HCT116 (cell line): Measurements from ENCODE around the gene PIEZO2. TPM values are rescaled to one million over a fixed set of nuclear protein-coding genes. Genes with fewer than 3 reads are reported as not detected.

Source experiments
- ATAC-seq: fragments of 200-7000 bp; cut with Tn5 transposase; 2 replicates; pipeline ENCODE4 v1.9.1; 2020; ENCODE audit warnings: mild to moderate bottlenecking, moderate library complexity
- BruUV-seq: library from RNA; stranded (reverse); fragments of 400-500 nt; replicated peaks from 2 replicates; lab custom pipeline; 2021; lab: Mats Ljungman, UMichigan
- CTCF ChIA-PET: fragments of 300-600 bp; sonication (Branson Sonifier 250); formaldehyde crosslinking; loops from one replicate; lab custom pipeline; 2021; ENCODE audit warnings: antibody characterized with exemption; lab: Charles Lee
- POLR2A ChIA-PET: fragments of 300-600, 350-600 bp; sonication (Branson Sonifier 250); formaldehyde crosslinking; loops from one replicate; lab custom pipeline; 2021; ENCODE audit warnings: antibody characterized with exemption; lab: Charles Lee
- RAD21 ChIA-PET, 2 experiments: fragments of 300-600 bp; sonication (Branson Sonifier 250); formaldehyde crosslinking; loops; one replicate each; lab custom pipeline; 2023; ENCODE audit warnings: low total read pairs in 2 of 2; ENCODE audit not compliant: uncharacterized antibody in 2 of 2, unreplicated experiment in 2 of 2, low non-redundant PET in 1 of 2; lab: Charles Lee
- DNase-seq: peaks from one replicate; pipeline ENCODE4 v3.0.0-alpha.2; 2010; ENCODE audit warnings: low read depth, low spot score
- H2AFZ ChIP-seq: fragments of 200-600 bp; shearing (Covaris generic), sonication (generic); 2 replicates; pipeline ENCODE4 v1.6.1; 2017; ENCODE audit warnings: low read depth, mixed run types, mixed read lengths, antibody characterized with exemption, low read length; ENCODE audit not compliant: poor library complexity, severe bottlenecking
- H3K27ac ChIP-seq: 2 replicates; pipeline ENCODE4 v1.5.1; 2012; ENCODE audit warnings: low read depth, low read length
- H3K27me3 ChIP-seq: fragments of 200-600 bp; sonication (generic); 2 replicates; pipeline ENCODE4 v1.6.1; 2016; ENCODE audit warnings: mixed run types, low read length, mixed read lengths; ENCODE audit not compliant: insufficient read depth
- H3K36me3 ChIP-seq, 2 experiments: fragments of 200-500 bp in 1 of 2; fragments of 200-600 bp in 1 of 2; sonication (Bioruptor generic) in 1 of 2; sonication (generic) in 1 of 2; 2 replicates each; pipeline versions ENCODE4 v1.5.1 to v1.6.1; 2014 to 2016; ENCODE audit warnings: low read length in 2 of 2, inconsistent platforms in 1 of 2, mixed read lengths in 1 of 2, mixed run types in 1 of 2; ENCODE audit not compliant: insufficient read depth in 2 of 2, control insufficient read depth in 1 of 2
- H3K4me1 ChIP-seq, 2 experiments: fragments of 200-600 bp in 1 of 2; sonication (generic) in 1 of 2; 2 replicates each; pipeline versions ENCODE4 v1.5.1 to v1.6.1; 2012 to 2017; ENCODE audit warnings: low read length in 2 of 2, inconsistent platforms in 1 of 2, mild to moderate bottlenecking in 1 of 2, mixed read lengths in 1 of 2, mixed run types in 1 of 2, moderate library complexity in 1 of 2; ENCODE audit not compliant: insufficient read depth in 2 of 2, control insufficient read depth in 1 of 2
- H3K4me2 ChIP-seq: fragments of 200-600 bp; sonication (generic); 2 replicates; pipeline ENCODE4 v1.6.1; 2017; ENCODE audit warnings: mixed run types, low read length, mixed read lengths
- H3K4me3 ChIP-seq, 2 experiments: fragments of 200-600 bp in 1 of 2; sonication (generic) in 1 of 2; replicated peaks in 1 of 2; 2 replicates each; pipeline ENCODE4 v1.5.1; 2011 to 2016; ENCODE audit warnings: low read length in 2 of 2, control low read depth in 1 of 2, low read depth in 1 of 2, mild to moderate bottlenecking in 1 of 2, mixed read lengths in 1 of 2, mixed run types in 1 of 2
- H3K79me2 ChIP-seq: fragments of 200-600 bp; sonication (generic); 2 replicates; pipeline ENCODE4 v1.6.1; 2017; ENCODE audit warnings: mild to moderate bottlenecking, mixed run types, low read length, moderate library complexity, mixed read lengths; ENCODE audit not compliant: insufficient read depth
- H3K9ac ChIP-seq: fragments of 200-600 bp; sonication (generic); 2 replicates; pipeline ENCODE4 v1.6.1; 2016; ENCODE audit warnings: low read length, mixed read lengths
- H3K9me2 ChIP-seq: fragments of 200-600 bp; sonication (generic), shearing (Covaris generic); 2 replicates; pipeline ENCODE4 v1.6.1; 2017; ENCODE audit warnings: mixed run types, mild to moderate bottlenecking, moderate library complexity; ENCODE audit not compliant: insufficient read depth
- H3K9me3 ChIP-seq, 2 experiments: fragments of 200-500 bp in 1 of 2; fragments of 200-600 bp in 1 of 2; sonication (Bioruptor generic) in 1 of 2; sonication (generic) in 1 of 2; 2 replicates each; pipeline ENCODE4 v1.6.1; 2014 to 2017; ENCODE audit warnings: low read length in 2 of 2, mixed read lengths in 2 of 2, inconsistent platforms in 1 of 2, low read depth in 1 of 2, mild to moderate bottlenecking in 1 of 2, mixed run types in 1 of 2, moderate library complexity in 1 of 2; ENCODE audit not compliant: control insufficient read depth in 1 of 2, insufficient read depth in 1 of 2
- H4K20me1 ChIP-seq: fragments of 200-600 bp; sonication (generic), shearing (Covaris generic); 2 replicates; pipeline ENCODE4 v1.6.1; 2017; ENCODE audit warnings: mixed run types, mild to moderate bottlenecking, moderate library complexity; ENCODE audit not compliant: insufficient read depth
- CBX3 ChIP-seq: IDR thresholded peaks from 2 replicates; pipeline ENCODE4 v1.6.1; 2012; ENCODE audit warnings: low read depth
- CEBPB ChIP-seq: IDR thresholded peaks from 2 replicates; pipeline ENCODE4 v1.6.1; 2012; ENCODE audit warnings: low read depth
- ELF1 ChIP-seq: IDR thresholded peaks from 2 replicates; pipeline ENCODE4 v1.6.1; 2012; ENCODE audit warnings: low read depth, borderline replicate concordance
- EZH2phosphoT487 ChIP-seq: fragments of 200-600 bp; IDR thresholded peaks from 2 replicates; pipeline ENCODE4 v1.6.1; 2018; ENCODE audit warnings: antibody characterized with exemption, borderline replicate concordance
- FOSL1 ChIP-seq: IDR thresholded peaks from 2 replicates; pipeline ENCODE4 v1.6.1; 2012; ENCODE audit warnings: low read depth
- JUND ChIP-seq: IDR thresholded peaks from 2 replicates; pipeline ENCODE4 v1.6.1; 2012
- POLR2A ChIP-seq: IDR thresholded peaks from 2 replicates; pipeline ENCODE4 v1.7.0; 2011; ENCODE audit warnings: borderline replicate concordance; ENCODE audit not compliant: insufficient read depth, insufficient read length; ENCODE audit errors: extremely low read depth
- POLR2AphosphoS5 ChIP-seq: IDR thresholded peaks from 2 replicates; pipeline ENCODE4 v1.6.1; 2011; ENCODE audit warnings: mild to moderate bottlenecking, low read depth, low read length, moderate library complexity
- RAD21 ChIP-seq: IDR thresholded peaks from 2 replicates; pipeline ENCODE4 v1.6.1; 2012; ENCODE audit warnings: low read depth, mild to moderate bottlenecking
- SIN3A ChIP-seq: IDR thresholded peaks from 2 replicates; pipeline ENCODE4 v1.6.1; 2012; ENCODE audit warnings: low read depth
- SP1 ChIP-seq: IDR thresholded peaks from 2 replicates; pipeline ENCODE4 v1.6.1; 2012; ENCODE audit warnings: low read depth
- SRF ChIP-seq: IDR thresholded peaks from 2 replicates; pipeline ENCODE4 v1.6.1; 2012; ENCODE audit warnings: low read depth
- TCF7L2 ChIP-seq: IDR thresholded peaks from 2 replicates; pipeline ENCODE4 v1.7.0; 2011; ENCODE audit warnings: borderline replicate concordance, inconsistent platforms; ENCODE audit not compliant: insufficient read depth, insufficient read length; ENCODE audit errors: extremely low read depth
- ZFX ChIP-seq: fragments of 450-650 bp; IDR thresholded peaks from 2 replicates; pipeline ENCODE4 v1.6.1; 2017
- ZNF274 ChIP-seq: fragments of 200-500 bp; sonication (Bioruptor generic); IDR thresholded peaks from 2 replicates; pipeline ENCODE4 v1.6.1; 2014; ENCODE audit warnings: mild to moderate bottlenecking, low read depth, low read length, inconsistent platforms
- intact Hi-C: fragments of 100-400 bp; cut with micrococcal nuclease; formaldehyde crosslinking; loops from 2 replicates; pipeline ENCODE4 v1.10.0; 2022
- total RNA-seq: library from RNA; stranded (reverse); gene quantifications from one replicate; pipeline ENCODE4 v1.2.1, GENCODE V29; 2021; ENCODE audit not compliant: unreplicated experiment
- TF ChIP-seq, protein P1 (sequence below): IDR thresholded peaks from 2 replicates; pipeline ENCODE4 v1.6.1; 2011; ENCODE audit warnings: mild to moderate bottlenecking, low read length, moderate library complexity; ENCODE audit not compliant: insufficient replicate concordance; ENCODE audit errors: extremely low read depth
- TF ChIP-seq, protein P2 (sequence below): IDR thresholded peaks from 2 replicates; pipeline ENCODE4 v1.6.1; 2012
- TF ChIP-seq, protein P3 (sequence below): IDR thresholded peaks from 2 replicates; pipeline ENCODE4 v1.6.1; 2012; ENCODE audit warnings: low read depth
- TF ChIP-seq, protein P4 (sequence below), 3 experiments: fragments of 200-600 bp in 1 of 3; sonication (generic) in 1 of 3; IDR thresholded peaks in 2 of 3; conservative IDR thresholded peaks in 1 of 3; 2 replicates each; pipeline ENCODE4 v1.5.1; 2012 to 2017; ENCODE audit warnings: low read depth in 2 of 3, low read length in 2 of 3, antibody characterized with exemption in 1 of 3, borderline replicate concordance in 1 of 3, control low read depth in 1 of 3, mild to moderate bottlenecking in 1 of 3, mixed read lengths in 1 of 3, mixed run types in 1 of 3, moderate library complexity in 1 of 3; ENCODE audit not compliant: insufficient read depth in 1 of 3
- TF ChIP-seq, protein P5 (sequence below): IDR thresholded peaks from 2 replicates; pipeline ENCODE4 v1.6.1; 2012

Gene PIEZO2
- total RNA-seq, 1 experiment from 2014 or later = 0.34 TPM

DNA sequence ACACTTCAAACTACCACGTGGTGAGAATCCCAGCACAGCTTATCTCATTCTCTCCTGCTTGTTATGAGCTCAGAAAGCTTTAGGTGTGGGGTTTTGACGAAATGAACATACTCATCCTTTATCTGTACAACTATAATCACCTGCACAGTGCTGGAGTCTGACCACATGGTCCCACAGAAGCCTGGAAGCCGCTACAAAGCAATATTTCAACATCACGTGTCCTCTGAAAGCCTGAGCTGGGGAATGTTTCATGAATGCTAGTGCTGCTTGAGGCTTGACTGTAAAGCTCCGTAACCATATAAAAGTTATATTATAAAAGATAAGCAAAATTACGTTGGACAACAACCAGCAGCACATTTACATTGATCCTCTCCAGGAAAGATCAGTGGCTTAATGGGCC, 43.9 kb downstream of the PIEZO2 start:
- H3K36me3 ChIP-seq = no peaks in the 10 kb centered on the region
- TF ChIP-seq RAD21 (no peak), FOSL1 (no peak), POLR2A (no peak), EZH2phosphoT487 (no peak), ZFX (no peak), SIN3A (no peak), SRF (no peak), TCF7L2 (no peak), ZNF274 (no peak), CEBPB (no peak), SP1 (no peak), JUND (no peak), POLR2AphosphoS5 (no peak), ELF1 (no peak), CBX3 (no peak)
- TF ChIP-seq, protein P1, sequence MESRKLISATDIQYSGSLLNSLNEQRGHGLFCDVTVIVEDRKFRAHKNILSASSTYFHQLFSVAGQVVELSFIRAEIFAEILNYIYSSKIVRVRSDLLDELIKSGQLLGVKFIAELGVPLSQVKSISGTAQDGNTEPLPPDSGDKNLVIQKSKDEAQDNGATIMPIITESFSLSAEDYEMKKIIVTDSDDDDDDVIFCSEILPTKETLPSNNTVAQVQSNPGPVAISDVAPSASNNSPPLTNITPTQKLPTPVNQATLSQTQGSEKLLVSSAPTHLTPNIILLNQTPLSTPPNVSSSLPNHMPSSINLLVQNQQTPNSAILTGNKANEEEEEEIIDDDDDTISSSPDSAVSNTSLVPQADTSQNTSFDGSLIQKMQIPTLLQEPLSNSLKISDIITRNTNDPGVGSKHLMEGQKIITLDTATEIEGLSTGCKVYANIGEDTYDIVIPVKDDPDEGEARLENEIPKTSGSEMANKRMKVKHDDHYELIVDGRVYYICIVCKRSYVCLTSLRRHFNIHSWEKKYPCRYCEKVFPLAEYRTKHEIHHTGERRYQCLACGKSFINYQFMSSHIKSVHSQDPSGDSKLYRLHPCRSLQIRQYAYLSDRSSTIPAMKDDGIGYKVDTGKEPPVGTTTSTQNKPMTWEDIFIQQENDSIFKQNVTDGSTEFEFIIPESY = no peak
- TF ChIP-seq, protein P2, sequence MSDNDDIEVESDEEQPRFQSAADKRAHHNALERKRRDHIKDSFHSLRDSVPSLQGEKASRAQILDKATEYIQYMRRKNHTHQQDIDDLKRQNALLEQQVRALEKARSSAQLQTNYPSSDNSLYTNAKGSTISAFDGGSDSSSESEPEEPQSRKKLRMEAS = no peak
- TF ChIP-seq, protein P3, sequence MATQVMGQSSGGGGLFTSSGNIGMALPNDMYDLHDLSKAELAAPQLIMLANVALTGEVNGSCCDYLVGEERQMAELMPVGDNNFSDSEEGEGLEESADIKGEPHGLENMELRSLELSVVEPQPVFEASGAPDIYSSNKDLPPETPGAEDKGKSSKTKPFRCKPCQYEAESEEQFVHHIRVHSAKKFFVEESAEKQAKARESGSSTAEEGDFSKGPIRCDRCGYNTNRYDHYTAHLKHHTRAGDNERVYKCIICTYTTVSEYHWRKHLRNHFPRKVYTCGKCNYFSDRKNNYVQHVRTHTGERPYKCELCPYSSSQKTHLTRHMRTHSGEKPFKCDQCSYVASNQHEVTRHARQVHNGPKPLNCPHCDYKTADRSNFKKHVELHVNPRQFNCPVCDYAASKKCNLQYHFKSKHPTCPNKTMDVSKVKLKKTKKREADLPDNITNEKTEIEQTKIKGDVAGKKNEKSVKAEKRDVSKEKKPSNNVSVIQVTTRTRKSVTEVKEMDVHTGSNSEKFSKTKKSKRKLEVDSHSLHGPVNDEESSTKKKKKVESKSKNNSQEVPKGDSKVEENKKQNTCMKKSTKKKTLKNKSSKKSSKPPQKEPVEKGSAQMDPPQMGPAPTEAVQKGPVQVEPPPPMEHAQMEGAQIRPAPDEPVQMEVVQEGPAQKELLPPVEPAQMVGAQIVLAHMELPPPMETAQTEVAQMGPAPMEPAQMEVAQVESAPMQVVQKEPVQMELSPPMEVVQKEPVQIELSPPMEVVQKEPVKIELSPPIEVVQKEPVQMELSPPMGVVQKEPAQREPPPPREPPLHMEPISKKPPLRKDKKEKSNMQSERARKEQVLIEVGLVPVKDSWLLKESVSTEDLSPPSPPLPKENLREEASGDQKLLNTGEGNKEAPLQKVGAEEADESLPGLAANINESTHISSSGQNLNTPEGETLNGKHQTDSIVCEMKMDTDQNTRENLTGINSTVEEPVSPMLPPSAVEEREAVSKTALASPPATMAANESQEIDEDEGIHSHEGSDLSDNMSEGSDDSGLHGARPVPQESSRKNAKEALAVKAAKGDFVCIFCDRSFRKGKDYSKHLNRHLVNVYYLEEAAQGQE = no peak
- TF ChIP-seq, protein P4, sequence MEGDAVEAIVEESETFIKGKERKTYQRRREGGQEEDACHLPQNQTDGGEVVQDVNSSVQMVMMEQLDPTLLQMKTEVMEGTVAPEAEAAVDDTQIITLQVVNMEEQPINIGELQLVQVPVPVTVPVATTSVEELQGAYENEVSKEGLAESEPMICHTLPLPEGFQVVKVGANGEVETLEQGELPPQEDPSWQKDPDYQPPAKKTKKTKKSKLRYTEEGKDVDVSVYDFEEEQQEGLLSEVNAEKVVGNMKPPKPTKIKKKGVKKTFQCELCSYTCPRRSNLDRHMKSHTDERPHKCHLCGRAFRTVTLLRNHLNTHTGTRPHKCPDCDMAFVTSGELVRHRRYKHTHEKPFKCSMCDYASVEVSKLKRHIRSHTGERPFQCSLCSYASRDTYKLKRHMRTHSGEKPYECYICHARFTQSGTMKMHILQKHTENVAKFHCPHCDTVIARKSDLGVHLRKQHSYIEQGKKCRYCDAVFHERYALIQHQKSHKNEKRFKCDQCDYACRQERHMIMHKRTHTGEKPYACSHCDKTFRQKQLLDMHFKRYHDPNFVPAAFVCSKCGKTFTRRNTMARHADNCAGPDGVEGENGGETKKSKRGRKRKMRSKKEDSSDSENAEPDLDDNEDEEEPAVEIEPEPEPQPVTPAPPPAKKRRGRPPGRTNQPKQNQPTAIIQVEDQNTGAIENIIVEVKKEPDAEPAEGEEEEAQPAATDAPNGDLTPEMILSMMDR (IDR thresholded peaks at IDR 0.05 in 2 of 3, conservative IDR thresholded peaks at IDR 0.05 in 1 of 3; ENCODE audit: borderline replicate concordance in 1 of 3, insufficient read depth in 1 of 3, low read depth in 2 of 3, low read length in 2 of 3) = no peak
- TF ChIP-seq, protein P5, sequence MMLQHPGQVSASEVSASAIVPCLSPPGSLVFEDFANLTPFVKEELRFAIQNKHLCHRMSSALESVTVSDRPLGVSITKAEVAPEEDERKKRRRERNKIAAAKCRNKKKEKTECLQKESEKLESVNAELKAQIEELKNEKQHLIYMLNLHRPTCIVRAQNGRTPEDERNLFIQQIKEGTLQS = no peak
- H3K27me3 ChIP-seq = no peaks in the 10 kb centered on the region
- no peak overlapping the region for H3K4me2 ChIP-seq
- POLR2A ChIA-PET = no interaction called here
- RAD21 ChIA-PET = no interaction called here
- H3K4me3 ChIP-seq = no peak overlapping the region
- H2AFZ ChIP-seq = no peak overlapping the region
- BruUV-seq = no TSS peak
- no peaks in the 10 kb centered on the region for H3K4me1 ChIP-seq
- H4K20me1 ChIP-seq = no peaks in the 10 kb centered on the region
- DNase-seq (no peak), ATAC-seq (no peak)
- H3K9me2 ChIP-seq = no peaks in the 10 kb centered on the region
- CTCF ChIA-PET = no interaction called here
- H3K27ac ChIP-seq = no peak overlapping the region
- H3K9me3 ChIP-seq = no peaks in the 10 kb centered on the region
- no peak overlapping the region for H3K9ac ChIP-seq
- intact Hi-C loops = no loop called here
- no peaks in the 10 kb centered on the region for H3K79me2 ChIP-seq
